Type B pancreatic cell (in vitro differentiated cells): ENCODE results near the gene NCKAP1. TPM values are rescaled to one million over a fixed set of nuclear protein-coding genes. Genes with fewer than 3 reads are reported as not detected.

Source experiments
- DNase-seq: peaks from one replicate; pipeline ENCODE4 v3.0.0; 2021; ENCODE audit warnings: mixed read lengths; ENCODE audit not compliant: unreplicated experiment; ENCODE audit errors: extremely low spot score
- H3K27ac Mint-ChIP-seq: 2 replicates; pipeline ENCODE4 v1.8.0; 2021; ENCODE audit warnings: mild to moderate bottlenecking, mixed read lengths
- H3K27me3 Mint-ChIP-seq: 2 replicates; pipeline ENCODE4 v1.8.0; 2021; ENCODE audit warnings: mixed read lengths
- H3K36me3 Mint-ChIP-seq: 2 replicates; pipeline ENCODE4 v1.8.0; 2021; ENCODE audit warnings: mixed read lengths
- H3K4me1 Mint-ChIP-seq: one replicate; pipeline ENCODE4 v1.8.0; 2021; ENCODE audit warnings: mixed read lengths; ENCODE audit not compliant: unreplicated experiment
- H3K4me3 Mint-ChIP-seq: 2 replicates; pipeline ENCODE4 v1.8.0; 2021; ENCODE audit warnings: mild to moderate bottlenecking, mixed read lengths
- H3K9me3 Mint-ChIP-seq: 2 replicates; pipeline ENCODE4 v1.8.0; 2021; ENCODE audit warnings: mixed read lengths
- total RNA-seq: library from RNA; stranded (reverse); gene quantifications from 2 replicates; pipeline ENCODE4 v1.2.1, GENCODE V29; 2021; ENCODE audit warnings: low replicate concordance
- TF ChIP-seq, protein P1 (sequence below): fragments of 200-600 bp; sonication (generic); conservative IDR thresholded peaks from 2 replicates; pipeline ENCODE4 v1.5.0; 2021; ENCODE audit warnings: antibody characterized with exemption, mild to moderate bottlenecking

Gene NCKAP1
- total RNA-seq, 1 donor from 2014 or later, result 104 TPM

DNA sequence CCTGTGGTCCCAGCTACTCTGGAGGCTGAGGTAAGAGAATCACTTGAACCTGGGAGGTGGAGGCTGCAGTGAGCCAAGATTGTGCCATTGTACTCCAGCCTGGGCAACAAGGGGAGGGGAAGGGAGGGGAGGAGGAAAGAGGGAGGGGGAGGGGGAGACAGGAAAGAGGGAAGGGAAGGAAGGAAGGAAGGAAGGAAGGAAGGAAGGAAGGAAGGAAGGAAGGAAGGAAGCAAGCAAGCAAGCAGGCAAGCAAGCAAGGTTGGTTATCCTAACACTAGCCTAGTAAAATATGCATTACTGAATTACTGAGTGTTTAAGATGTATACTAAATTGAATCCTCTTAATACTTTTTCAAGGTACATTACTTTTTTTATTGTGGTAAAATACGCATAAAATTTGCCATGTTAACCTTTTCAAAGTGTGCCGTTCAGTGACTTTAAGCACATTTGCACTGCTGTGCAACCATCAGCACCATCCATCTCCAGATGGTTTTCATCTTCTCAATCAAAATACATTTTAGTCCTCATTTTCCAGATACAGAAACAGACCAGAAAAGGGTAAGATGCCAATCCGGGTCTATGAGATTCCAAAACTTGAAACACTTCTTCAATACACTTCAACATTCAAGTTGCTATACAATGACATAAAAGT lies 28.9 kb downstream of the NCKAP1 start:
- H3K27ac Mint-ChIP-seq, result no peak overlapping the region
- H3K36me3 Mint-ChIP-seq, result peaks cover 16% of the 10 kb centered on the region
- H3K4me1 Mint-ChIP-seq, result peaks cover 25% of the 10 kb centered on the region
- no peak for DNase-seq
- H3K9me3 Mint-ChIP-seq, result no peaks in the 10 kb centered on the region
- no peak overlapping the region for H3K4me3 Mint-ChIP-seq
- H3K27me3 Mint-ChIP-seq, result no peaks in the 10 kb centered on the region
- TF ChIP-seq, protein P1, sequence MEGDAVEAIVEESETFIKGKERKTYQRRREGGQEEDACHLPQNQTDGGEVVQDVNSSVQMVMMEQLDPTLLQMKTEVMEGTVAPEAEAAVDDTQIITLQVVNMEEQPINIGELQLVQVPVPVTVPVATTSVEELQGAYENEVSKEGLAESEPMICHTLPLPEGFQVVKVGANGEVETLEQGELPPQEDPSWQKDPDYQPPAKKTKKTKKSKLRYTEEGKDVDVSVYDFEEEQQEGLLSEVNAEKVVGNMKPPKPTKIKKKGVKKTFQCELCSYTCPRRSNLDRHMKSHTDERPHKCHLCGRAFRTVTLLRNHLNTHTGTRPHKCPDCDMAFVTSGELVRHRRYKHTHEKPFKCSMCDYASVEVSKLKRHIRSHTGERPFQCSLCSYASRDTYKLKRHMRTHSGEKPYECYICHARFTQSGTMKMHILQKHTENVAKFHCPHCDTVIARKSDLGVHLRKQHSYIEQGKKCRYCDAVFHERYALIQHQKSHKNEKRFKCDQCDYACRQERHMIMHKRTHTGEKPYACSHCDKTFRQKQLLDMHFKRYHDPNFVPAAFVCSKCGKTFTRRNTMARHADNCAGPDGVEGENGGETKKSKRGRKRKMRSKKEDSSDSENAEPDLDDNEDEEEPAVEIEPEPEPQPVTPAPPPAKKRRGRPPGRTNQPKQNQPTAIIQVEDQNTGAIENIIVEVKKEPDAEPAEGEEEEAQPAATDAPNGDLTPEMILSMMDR, result no peak

DNA sequence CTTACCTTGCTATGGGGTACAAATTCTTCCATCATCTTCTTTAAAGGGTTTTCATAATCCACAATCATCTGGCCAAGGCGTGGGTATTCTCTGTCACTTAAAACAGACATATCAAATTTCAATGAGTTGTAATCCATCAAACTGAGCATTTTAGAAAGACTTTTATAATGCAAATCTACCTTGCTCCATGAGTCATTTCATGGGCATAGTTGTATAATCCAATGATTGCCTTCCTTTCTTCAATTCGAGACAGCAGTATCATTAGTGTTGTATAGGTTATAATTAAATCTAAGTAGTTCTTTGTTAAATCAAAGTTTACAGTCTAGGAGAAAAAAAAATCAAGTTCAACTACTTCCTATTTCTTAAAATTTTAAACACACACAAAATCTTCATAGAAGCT lies 36.3 kb downstream of the NCKAP1 start:
- no peak overlapping the region for H3K27ac Mint-ChIP-seq
- H3K27me3 Mint-ChIP-seq, result no peaks in the 10 kb centered on the region
- peaks cover 36% of the 10 kb centered on the region for H3K36me3 Mint-ChIP-seq
- TF ChIP-seq, protein P1, result no peak
- no peak for DNase-seq
- H3K4me3 Mint-ChIP-seq, result no peak overlapping the region
- H3K9me3 Mint-ChIP-seq, result no peaks in the 10 kb centered on the region
- peaks cover 6% of the 10 kb centered on the region for H3K4me1 Mint-ChIP-seq

DNA sequence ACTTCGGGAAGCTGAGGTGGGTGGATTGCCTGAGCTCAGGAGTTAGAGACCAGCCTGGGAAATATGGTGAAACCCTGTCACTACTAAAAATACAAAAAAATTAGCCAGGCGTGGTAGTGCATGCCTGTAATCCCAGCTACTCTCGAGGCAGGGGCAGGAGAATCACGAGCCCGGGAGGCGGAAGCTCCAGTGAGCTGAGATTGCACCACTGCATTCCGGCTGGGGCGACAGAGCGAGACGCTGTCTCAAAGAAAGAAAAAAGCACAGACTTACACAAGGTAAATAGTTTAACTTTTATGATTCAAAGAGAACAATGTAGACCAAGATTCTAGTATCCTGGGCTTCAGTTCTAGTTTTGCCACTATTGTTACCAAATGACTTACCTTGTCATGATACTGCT lies 37.4 kb downstream of the NCKAP1 start:
- H3K4me1 Mint-ChIP-seq, result peaks cover 6% of the 10 kb centered on the region
- no peaks in the 10 kb centered on the region for H3K9me3 Mint-ChIP-seq
- peaks cover 37% of the 10 kb centered on the region for H3K36me3 Mint-ChIP-seq
- DNase-seq, result no peak
- H3K4me3 Mint-ChIP-seq, result no peak overlapping the region
- TF ChIP-seq, protein P1, result no peak
- no peak overlapping the region for H3K27ac Mint-ChIP-seq
- no peaks in the 10 kb centered on the region for H3K27me3 Mint-ChIP-seq

DNA sequence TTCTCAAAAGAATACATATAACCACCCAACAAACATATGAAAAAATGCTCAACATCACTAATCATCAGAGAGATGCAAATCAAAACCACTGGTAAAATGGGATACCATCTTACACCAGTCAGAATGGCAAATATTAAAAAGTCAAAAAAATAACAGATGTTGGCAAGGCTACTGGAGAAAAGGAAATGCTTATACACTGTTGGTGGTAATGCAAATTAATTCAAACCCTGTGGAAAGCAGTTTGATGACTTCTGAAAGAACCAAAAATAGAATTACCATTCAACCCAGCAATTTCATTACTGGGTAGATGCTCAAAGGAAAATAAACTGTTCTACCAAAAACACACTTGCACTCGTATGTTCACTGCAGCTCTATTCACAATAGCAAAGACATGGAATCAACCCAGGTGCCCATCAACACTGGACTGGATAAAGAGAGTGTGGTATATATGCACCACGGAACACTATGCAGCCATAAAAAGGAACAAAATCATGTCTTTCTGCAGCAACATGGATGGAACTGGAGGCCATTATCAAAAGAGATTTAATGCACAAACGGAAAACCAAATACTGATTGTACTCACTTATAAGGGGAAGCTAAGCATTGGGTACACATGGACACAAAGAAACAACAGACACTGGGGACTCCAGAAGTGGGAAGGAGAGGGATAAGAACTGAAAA lies 38.8 kb downstream of the NCKAP1 start:
- Mint-ChIP-seq H3K27me3 (no peaks in the 10 kb centered on the region), H3K27ac (no peak overlapping the region)

DNA sequence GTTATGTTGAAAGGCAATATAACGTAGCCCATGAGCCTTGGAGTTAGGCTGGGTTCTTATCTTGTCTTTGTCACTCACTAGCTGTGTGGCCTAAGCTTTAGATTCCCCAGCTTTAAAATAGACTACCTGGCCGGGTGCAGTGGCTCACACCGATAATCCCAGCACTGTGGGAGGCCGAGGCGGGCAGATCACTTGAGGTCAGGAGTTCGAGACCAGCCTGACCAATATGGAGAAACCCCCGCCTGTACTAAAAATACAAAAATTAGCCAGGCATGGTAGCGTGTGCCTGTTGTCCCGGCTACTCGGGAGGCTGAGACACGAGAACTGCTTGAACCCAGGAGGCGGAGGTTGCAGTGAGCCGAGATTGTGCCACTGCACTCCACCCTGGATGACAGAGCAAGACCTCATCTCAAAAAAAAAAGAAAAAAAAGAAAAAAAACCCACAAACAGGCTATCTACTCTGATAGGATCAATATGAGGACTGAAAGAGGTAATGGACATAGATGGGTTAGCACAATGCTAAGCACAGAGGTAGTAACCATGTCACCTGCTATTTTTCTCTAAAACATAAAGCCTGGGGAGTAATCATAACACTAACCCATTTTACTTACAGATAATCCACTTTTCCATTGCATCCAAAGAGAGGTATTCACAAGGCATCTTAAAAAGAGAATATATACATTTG lies 43.9 kb downstream of the NCKAP1 start:
- Mint-ChIP-seq H3K4me1 (no peaks in the 10 kb centered on the region), H3K27ac (no peak overlapping the region), H3K4me3 (no peak overlapping the region), H3K9me3 (no peaks in the 10 kb centered on the region), H3K27me3 (no peaks in the 10 kb centered on the region), H3K36me3 (peaks cover 43% of the 10 kb centered on the region)
- TF ChIP-seq, protein P1, result no peak
- DNase-seq, result no peak

More for the DNA sequence above, 38.8 kb downstream of the NCKAP1 start:
- no peaks in the 10 kb centered on the region for H3K9me3 Mint-ChIP-seq
- TF ChIP-seq, protein P1, result no peak
- no peak for DNase-seq
- no peaks in the 10 kb centered on the region for H3K4me1 Mint-ChIP-seq
- H3K36me3 Mint-ChIP-seq, result peaks cover 44% of the 10 kb centered on the region
- H3K4me3 Mint-ChIP-seq, result no peak overlapping the region
